ENCODE measurements around the gene TRPM6.

GRCh38 chr9:74742191-74742790 is 145.4 kb downstream of the TRPM6 start:
- TF ChIP-seq CREM (CRISPR knock-in tag; IDR thresholded peaks at IDR 0.05) (no peak), CTCF (IDR thresholded peaks at IDR 0.05) (no peak), TP53 (CRISPR knock-in tag; IDR thresholded peaks at IDR 0.05) (no peak), NFYB (CRISPR knock-in tag; conservative IDR thresholded peaks at IDR 0.05; ENCODE audit: low read depth) (no peak), ZNF138 (CRISPR knock-in tag; conservative IDR thresholded peaks at IDR 0.05) (no peak), NR1H2 (CRISPR knock-in tag; IDR thresholded peaks at IDR 0.05) (no peak), GTF2I (CRISPR knock-in tag; conservative IDR thresholded peaks at IDR 0.05) (no peak), FOXJ3 (CRISPR knock-in tag; IDR thresholded peaks at IDR 0.05; ENCODE audit: borderline replicate concordance) (no peak), NFE2L1 (CRISPR knock-in tag; IDR thresholded peaks at IDR 0.05) (no peak), USF2 (CRISPR knock-in tag; IDR thresholded peaks at IDR 0.05) (no peak), IRF1 (CRISPR knock-in tag; IDR thresholded peaks at IDR 0.05) (no peak), E2F1 (CRISPR knock-in tag; IDR thresholded peaks at IDR 0.05) (no peak)
